Stimulated activated CD8-positive, alpha-beta memory T cell treated with anti-CD3 and anti-CD28 coated beads, Interleukin-12 subunit alpha, Interleukin-12 subunit beta, amount 100 ng/mL, for 24 hours (primary cell): Measurements from ENCODE around the gene AMOT.
"Not testable (repeated sequence)": the region's sequence is repeated elsewhere in the genome, so short reads cannot be mapped to it uniquely, and the experiment has no call there.

Experiments
- DNase-seq: peaks from one replicate; pipeline ENCODE4 v3.0.0-alpha.2; 2020; ENCODE audit errors: extremely low read depth

Gene AMOT, protein sequence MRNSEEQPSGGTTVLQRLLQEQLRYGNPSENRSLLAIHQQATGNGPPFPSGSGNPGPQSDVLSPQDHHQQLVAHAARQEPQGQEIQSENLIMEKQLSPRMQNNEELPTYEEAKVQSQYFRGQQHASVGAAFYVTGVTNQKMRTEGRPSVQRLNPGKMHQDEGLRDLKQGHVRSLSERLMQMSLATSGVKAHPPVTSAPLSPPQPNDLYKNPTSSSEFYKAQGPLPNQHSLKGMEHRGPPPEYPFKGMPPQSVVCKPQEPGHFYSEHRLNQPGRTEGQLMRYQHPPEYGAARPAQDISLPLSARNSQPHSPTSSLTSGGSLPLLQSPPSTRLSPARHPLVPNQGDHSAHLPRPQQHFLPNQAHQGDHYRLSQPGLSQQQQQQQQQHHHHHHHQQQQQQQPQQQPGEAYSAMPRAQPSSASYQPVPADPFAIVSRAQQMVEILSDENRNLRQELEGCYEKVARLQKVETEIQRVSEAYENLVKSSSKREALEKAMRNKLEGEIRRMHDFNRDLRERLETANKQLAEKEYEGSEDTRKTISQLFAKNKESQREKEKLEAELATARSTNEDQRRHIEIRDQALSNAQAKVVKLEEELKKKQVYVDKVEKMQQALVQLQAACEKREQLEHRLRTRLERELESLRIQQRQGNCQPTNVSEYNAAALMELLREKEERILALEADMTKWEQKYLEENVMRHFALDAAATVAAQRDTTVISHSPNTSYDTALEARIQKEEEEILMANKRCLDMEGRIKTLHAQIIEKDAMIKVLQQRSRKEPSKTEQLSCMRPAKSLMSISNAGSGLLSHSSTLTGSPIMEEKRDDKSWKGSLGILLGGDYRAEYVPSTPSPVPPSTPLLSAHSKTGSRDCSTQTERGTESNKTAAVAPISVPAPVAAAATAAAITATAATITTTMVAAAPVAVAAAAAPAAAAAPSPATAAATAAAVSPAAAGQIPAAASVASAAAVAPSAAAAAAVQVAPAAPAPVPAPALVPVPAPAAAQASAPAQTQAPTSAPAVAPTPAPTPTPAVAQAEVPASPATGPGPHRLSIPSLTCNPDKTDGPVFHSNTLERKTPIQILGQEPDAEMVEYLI

DNA sequence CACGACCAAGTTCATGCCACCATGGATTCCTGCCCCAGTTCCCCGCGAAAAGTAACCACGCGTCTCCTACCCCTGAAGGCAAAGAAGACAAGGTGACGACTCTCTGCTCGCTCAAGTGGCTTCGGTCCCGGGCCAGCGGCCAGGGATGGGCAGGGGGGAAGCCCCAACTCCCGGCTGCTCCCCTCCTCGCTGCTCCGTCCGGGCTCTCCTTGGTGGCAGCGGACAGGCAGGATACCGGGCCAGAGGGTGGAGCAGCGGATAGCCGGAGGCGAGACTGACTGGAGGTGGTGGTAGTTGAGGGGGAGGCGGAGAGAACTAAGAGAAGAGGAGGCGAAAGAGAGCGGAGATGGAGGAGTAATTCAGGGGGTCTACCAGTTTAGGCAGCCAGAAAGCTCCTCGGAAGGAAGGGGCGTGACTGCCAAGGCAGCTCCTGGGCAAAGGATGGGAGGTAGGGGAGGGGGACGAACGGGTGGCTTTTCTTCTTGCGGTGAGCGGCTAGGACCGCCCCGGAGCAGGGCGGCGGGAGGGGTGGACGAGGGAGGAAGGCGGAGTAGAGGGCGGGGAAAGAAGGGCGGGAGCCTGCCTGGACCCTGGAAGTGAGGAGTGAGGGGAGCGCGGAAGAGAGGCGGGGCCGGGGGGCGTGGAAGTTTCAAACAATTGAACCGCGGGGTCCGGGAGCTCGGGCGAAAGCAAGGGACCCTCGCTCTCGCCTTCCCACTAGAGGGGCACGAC lies at the start of gene AMOT:
Gene AMOT, minus strand, starts transcription at position 450 of the 732 bp plus-strand sequence. CDS start 17,705 bp downstream, outside the sequence.
- peak; percentile 22 for DNase-seq

DNA sequence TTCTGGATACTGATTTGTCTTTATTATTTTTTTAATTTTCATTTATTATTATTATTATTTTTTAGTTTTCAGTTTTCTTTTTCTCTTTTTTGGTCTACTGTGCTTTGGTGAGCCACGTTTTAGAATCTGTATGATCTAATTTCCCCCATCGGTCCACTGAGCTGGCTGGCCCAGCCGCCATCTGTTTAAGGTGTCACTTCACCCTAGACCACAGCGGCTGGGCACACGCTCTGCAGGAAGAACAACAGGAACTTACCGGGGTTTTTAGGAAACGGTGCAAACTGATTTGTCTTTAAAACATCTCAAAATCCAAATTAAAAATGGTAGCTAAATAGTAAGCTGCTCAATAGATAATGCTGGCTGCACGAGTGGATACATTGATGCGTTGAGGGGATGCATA lies 48.8 kb upstream of the AMOT start:
- no peak for DNase-seq

DNA sequence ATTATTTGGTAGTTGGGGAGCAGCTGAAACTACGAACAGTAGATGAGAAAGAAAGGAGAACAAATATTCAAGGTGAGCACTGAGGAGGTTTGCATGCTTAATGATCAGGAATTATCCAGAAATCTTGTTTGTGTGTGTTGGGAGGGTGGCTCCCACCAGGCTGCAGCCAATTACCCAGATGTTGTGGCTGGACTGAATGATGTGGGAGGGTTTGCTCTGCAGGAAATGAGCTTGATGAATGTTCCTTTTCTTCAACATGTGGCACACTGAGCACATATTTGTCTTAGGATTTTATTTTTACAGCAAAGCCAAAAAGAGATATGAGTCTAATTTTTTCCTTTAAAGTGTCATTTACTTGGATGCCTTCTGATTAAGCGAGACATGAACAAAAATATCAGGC lies 48.3 kb upstream of the AMOT start:
- DNase-seq = no peak

DNA sequence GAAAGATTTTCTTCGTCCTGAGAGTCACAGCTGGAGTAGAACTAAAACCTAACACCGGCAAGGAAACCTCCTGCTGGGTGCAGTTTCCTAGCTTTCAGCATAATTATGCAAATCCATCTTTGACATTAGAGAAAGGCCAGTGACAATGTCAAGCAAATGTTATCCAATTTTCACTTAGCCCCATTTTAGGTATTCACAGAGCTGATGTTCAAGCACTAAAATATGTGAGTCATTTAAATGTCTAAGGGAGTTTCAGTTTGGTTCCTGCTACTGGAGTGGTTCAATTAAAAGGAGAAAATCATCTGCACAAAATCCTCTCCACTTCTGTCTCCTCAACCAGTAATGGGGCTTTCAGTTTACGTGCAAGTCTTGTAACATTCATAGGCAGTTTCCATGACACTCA lies 37.1 kb upstream of the AMOT start:
- DNase-seq = no peak

DNA sequence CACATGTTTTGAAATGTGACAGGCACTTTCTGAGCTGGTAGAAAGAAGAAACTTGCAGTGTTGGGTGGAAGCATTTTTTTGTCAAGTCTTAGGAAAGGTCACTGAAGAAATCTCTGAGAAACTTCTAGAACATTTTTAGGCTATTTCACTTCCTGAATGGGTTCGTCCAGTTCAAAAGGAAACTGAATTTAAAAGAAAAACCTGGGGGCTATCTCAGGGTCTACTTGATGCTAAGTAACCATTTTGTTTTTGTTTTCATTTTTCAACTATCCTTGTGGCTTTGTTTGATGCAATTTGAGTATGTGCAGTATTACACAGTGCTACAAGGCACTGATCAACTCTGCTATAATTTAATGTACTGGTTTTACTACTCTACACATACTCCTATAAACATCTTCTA lies 34.0 kb upstream of the AMOT start:
- no peak for DNase-seq

DNA sequence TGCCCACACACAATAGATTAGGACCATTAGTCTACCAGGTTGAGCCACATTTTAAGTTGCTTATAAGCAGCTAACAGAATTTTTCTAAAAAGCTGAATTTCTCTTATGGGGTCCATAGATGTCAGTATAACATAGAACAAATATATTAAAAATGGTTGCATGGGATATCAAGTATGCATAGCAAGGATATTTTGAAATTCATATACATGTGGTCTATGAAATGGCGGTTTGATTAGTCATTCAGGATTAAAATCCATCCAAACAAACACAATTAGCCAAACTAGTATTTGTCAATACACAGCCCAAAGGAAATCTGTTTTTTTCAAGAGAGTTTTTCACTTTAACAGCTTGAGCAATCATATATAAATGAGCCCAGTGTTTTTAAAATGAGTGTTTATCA lies 33.5 kb upstream of the AMOT start:
- DNase-seq = no peak

DNA sequence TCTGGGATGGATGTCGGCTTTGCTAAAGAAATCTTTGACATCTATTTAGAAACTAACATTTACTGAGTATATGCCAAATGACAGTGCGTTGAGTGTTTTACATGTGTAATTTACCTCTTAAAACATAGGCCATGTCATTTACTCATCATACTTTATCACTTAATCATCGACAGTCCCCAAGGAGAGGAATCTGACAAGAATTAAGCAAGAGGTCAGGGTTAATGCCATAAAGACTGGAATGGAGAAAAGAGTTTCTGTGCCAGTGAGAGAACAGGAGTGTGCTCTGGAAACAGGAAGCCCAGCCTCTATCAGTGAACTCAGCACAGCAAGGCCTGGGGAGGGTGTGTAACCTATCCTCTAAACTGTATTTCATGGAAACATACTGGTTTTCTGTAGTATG lies 28.0 kb upstream of the AMOT start:
- no peak for DNase-seq

DNA sequence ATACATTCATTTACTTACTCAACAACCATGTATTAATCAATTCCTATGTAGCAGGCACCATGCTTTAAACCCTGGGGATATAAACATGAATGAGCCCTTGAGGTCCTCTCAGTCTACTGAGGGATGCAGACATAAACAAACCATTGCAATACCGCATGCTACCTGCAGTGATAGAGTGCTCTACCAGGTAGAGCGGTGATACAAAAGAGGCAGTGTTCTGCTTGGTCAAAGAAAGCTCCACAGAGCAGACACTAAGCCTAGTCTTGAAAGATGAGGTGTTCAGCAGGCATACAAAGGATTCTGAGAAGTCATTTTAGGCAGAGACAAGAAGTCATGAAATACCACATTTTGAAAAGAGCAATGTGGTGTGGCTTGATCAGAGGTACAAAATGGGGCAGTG lies 26.9 kb upstream of the AMOT start:
- no peak for DNase-seq

DNA sequence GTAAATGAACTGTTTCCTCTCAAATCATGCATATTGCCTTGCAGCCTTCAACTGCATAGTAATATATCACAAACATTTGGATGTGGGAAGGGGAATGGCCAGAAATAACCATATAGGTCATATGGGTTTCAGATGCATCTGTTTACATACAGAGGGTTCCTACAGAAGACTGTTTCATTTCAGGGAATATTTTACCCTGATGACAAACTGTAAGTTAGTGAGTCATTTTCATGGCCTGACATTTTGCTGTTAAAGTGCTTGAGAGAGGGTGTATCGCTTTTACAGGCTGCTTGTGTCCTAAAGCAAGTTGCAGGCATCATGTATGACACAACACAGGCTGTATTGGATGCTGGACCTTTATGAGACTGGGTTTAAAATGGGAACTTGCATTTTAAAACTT lies 25.5 kb upstream of the AMOT start:
- DNase-seq = no peak

DNA sequence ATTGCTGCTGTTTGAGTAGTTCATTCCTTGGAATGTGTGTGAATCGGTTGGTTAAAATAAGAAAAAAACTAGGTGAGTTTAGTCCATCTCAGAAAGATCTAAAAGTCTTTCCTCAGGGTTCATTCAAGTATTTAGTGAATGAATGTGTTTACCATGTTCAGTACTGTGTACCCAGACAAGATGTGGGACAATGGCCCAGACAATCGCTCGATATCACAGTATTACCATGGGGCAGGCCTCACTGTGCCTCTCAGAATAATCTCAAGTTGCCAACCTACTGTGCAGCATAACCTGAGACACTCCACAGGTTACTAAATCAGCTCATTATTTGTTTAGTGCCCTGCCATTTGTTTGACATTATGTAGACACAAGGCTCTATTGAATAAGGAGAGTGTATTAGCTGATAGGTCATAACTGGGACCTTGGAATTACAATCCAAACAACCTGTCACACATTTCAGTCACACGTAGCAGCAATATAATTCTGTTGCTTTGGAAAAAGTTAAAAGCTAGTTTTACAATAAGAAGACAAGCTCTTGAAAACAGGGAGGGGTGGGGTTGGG lies 24.9 kb upstream of the AMOT start:
- no peak for DNase-seq

DNA sequence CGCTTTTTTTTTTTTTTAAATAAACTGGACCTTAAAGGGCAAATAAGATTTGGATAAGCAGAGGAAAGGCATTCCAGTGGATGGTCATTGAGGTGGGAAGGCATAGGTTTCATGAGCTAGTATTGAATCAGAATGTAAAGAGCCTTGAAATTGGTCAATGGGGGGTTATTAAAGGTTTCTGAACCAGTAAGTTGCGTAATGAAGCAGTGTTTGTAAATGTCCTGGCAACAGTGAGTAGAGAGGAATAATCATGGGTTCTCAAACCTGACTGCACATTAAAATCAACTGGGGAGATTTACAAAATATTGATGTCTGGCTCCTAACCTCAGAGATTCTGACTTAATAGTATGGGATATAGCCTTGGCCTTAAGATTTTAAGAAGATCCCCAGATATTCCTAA lies 23.2 kb upstream of the AMOT start:
- DNase-seq = no peak

DNA sequence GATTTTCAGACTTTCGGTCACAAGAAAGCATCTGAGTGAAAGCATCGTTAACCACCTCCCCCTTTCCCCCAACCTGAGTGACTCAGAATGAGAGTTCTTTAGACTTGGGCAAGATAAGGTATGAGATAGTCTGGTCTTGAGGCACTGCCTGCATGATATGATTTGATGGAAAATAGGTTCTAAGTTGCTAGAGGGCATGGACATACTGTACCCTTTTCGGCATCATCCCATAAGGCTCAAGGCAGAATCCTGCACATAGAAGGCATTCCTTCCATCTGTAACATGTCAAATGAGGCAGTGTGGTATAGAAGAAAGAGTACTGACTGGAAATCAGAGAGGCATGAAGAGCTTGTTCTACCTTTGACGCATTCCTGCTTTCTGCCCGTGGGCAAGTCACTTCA lies 16.8 kb upstream of the AMOT start:
- DNase-seq = no peak

DNA sequence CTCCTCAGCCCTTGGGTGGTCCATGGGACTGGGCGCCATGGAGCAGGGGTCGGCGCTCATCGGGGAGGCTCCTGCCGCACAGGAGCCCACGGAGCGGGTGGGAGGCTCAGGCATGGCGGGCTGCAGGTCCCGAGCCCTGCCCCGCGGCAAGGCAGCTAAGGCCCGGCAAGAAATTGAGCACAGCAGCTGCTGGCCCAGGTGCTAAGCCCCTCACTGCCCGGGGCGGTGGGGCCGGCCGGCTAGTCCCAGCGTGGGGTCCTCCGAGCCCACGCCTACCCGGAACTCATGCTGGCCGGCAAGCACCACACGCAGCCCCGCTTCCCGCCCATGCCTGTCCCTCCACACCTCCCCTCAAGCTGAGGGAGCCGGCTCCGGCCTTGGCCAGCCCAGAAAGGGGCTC lies 14.3 kb upstream of the AMOT start:
- not testable (repeated sequence) for DNase-seq

DNA sequence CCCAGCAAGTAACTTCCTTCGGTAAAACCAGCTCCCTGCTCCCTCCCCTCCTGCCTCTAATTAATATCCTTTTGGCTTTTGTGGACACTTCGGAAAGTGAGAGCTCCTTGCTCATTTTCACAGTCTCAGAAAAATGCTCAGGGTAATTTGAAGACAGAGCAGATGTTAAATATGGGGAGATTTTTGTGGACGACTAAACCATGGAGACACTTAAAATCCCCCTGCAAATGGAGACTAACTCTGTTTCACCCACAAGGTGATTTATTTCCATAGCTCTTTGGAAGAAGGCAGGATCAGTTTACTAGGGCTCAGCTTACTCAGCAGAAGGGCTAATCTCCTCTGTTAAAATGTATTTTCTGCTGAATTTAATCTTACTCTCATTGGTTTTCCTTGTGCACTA lies 12.2 kb upstream of the AMOT start:
- DNase-seq = no peak

DNA sequence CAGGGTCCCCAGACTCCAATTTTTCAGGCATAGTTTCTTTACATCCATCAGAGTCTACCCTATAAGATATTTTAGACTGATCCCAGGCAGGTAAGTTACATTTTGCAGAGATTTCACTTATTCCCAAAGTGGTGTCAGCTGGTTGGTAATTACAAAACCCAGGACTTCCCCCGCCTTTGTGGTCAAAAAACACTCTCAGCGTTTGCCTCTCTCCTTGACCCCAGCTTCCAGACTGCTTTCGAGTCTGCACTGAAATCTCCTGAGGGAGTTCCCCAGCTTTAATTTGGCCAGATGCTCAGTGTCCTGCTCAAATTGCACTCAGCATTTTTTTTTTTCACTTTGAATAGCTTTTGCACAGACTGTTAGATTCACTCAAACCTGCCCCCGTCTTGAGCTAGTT lies 11.2 kb upstream of the AMOT start:
- DNase-seq = no peak

DNA sequence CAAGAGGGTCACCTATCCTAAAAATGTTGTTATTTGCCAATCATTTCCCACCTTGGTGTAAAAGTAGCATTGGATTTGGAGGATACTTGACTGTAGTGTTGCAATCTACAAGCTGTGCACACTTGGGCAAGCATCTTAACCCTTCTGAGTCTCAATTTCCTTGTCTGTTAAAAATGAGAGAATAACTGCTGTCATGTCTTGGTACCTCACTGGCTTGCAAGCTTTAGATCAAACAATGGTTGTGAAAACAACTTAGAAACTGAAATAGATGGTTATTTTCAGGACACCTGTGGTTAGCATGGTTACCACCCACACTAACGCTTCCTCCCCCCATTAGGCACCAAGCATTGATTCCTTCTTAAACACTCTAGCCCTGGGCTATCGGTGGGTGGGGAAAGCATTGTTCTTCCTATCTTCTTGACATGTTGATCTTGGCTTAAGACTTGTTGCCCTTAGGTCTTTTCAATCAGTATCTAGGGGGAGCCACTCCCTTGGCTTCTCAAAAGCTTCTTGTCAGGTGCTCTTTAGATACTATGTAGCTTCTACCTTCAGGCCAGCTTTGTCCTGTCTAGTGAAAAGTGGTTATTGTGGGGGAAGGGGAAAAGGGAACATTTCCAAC lies 10.6 kb upstream of the AMOT start:
- DNase-seq = no peak

DNA sequence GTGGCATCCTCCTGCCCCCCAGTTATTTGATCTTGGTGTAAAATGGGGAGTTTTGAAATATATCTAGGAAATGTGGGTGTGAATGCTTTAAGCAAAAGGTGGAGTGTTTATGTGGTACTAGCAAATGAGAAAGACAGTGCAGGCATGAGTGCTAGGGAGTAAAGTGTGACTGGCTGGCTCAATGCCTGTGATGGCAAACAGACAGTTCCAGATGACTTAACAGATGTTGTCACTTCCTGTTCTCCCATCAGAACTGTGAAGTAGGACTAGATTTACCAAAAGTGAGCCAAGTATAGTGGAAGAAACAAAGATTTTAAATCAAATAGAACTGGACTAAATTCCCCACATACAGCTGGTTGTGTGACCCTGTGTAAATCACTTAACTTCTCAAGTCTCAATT lies 8.4 kb upstream of the AMOT start:
- DNase-seq = no peak

DNA sequence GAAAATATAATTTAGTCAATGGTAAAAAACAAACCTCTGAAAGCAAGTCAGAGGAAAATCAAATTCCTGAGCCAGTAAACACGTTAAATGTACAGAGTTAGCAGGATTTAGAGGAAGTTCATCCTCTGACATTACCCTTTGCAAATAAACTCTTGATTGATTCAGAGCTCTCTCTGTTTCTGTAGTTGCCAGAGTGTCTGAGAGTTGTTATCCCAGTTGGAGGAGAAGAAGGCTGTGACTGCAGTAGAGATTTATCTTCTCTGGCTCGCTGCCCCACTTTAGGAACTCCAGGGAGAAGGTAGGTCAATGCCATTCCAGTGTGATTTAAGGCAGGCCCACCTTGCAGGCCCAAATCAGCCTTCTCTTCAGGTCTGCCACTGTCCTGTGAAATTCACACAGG lies 6.2 kb upstream of the AMOT start:
- no peak for DNase-seq

DNA sequence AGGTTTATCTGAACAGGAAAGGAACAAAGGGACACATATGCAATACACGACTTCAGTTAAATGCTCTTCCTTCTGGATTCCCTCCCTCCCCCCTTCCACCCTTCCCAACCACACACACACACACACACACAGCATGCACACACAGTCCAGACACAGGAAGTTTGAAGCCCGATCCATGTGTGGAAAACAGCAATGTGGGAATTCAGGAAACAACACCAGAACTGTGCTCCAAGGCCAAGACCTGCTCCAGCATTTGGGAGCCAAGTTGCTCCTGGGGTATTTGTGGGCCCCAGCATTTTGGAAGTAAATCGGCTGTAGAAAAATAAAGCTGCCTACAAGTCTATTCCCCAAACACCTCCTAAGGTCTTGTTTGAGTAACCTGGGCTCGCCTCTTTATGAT lies 5.6 kb upstream of the AMOT start:
- no peak for DNase-seq

DNA sequence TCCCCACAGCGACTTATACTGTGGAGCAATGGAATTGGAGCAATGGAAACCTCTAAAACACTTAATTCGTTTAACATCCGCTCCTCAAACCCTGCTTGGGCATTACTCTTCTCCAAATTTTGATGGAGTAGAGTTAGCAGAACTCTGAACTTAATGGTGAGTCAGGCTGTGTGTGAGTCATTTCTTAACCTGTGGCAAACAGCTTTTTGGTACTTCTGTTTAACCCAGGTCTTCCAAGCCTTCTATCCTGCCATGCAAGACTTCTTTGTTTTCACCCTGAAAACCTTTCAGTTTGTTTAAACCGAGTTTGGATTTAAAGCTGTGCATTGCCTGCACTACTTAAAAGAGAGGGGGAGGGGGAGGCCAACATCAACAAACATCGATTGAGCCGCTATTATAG lies 3.6 kb upstream of the AMOT start:
- DNase-seq = no peak

DNA sequence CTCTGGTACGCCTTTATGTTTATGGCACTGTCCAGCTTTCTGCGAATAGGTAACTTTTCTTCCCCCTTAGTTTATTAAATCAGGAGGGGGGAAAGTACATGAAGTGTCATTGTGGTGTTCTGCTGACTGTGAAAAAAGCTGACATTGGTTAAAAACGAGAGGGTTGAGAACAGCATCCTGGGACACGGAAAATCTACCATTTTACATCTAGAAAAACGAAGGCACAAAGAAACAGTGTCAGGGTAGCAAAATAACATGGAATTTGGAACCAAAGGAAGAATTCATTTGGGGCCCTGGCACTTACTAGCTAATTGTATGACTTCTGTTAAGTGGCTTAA lies 1.2 kb upstream of the AMOT start:
- DNase-seq = no peak
